Esophagus muscularis mucosa (tissue), 4 donors: Measurements from ENCODE around the gene OSBP2.

Source experiments
- CTCF ChIP-seq, 3 experiments: fragments of 200-600 bp in 2 of 3; fragments of 450-650 bp in 1 of 3; sonication (generic) in 2 of 3; IDR thresholded peaks; one replicate each; pipeline ENCODE4 v1.5.1; 2017 to 2019; ENCODE audit warnings: antibody characterized with exemption in 3 of 3, mild to moderate bottlenecking in 2 of 3, moderate library complexity in 1 of 3
- EP300 ChIP-seq: sonication (generic); formaldehyde crosslinking; IDR thresholded peaks from one replicate; pipeline ENCODE4 v1.6.1; 2017; ENCODE audit warnings: antibody characterized with exemption
- POLR2A ChIP-seq: fragments of 450-650 bp; IDR thresholded peaks from one replicate; pipeline ENCODE4 v1.6.1; 2017; ENCODE audit warnings: antibody characterized with exemption, moderate library complexity, mild to moderate bottlenecking, low read depth

GRCh38 chr22:30648825-30649224 is 45.8 kb upstream of the OSBP2 start:
- no peak for TF ChIP-seq CTCF (IDR thresholded peaks at IDR 0.05)
- no peak for TF ChIP-seq EP300
- TF ChIP-seq POLR2A: no peak
